Dedifferentiated amniotic fluid mesenchymal stem cell (primary cell): ENCODE results near the gene GLRA2.

Experiments
- DNase-seq: peaks from one replicate; pipeline ENCODE4 v3.0.0-alpha.2; 2016; ENCODE audit errors: extremely low spot score

GLRA2 gene

DNA sequence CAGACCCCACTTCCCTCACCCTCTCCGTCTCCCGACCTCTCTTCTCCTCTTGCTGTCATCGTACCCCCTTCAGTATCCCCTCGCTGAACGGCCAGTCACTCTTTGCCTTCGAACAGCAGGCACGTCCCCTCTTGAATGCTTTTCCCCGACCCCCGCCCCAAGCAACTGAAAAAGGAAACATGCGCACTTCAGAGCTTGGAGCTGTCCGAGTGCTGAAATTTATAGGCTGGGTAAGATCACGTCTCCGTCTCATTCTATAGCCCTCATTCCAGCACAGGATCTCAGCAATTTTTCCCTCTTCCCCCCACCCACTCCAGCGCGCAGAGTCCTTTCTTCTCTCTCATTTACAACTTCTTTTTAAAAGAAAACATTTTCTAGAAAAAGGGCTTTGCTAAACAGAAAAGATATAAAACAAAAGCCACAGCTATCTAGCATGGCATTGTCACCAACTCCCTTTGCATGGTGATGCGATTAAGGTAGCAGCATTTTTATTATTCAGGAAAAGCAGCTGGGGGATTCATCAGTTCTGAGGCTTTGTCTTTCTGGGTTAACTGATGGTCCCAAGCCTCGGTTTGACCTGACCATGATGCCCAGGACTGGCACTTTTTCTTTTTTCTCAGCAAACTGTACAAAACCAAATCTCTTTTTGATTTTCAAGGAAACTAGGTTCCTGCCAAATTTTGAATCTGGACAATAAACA, at the start of gene GLRA2:
GLRA2 (plus strand) TSS at position 247 of the 700 bp plus-strand sequence. CDS start 522 bp downstream, outside the sequence.
- DNase-seq: no peak

DNA sequence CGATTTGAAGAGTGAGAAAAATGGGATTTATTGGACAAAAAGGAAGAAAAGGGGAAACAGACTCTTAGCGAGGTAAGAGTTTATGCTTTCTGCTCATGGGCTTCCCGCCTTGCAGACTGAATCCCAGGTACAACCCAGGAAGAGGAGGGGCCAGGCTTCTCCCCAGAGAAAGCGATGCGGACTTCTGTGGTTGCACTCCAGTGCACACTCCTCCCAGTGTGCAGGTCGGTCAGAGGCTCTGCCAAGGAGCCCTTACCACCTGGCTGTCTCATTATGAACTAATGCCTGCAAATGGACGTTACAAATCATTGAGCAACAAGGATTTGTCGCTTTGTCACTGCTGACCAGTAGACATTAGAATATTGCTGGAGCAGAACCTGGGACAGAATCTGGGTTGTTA, 39.9 kb upstream of the GLRA2 start:
- no peak for DNase-seq

DNA sequence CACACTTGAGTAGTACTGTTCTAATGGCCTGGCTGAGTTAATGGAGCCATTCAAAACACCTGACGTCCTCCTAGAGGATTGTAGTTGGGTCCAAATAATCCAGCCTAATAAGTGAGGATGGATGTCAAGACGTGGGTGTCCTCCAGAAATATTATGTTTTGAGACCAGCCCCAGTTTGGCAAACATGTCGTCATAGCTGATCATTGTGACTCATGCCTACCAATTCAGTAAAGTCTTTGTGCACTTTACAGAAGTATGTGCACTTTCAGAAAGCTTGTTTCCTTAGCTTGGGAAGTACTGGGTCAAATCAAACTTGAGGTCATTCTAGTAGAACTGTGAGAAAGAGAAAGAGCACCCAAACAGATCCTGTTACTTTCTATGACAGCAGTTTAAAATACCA, 37.6 kb upstream of the GLRA2 start:
- no peak for DNase-seq

DNA sequence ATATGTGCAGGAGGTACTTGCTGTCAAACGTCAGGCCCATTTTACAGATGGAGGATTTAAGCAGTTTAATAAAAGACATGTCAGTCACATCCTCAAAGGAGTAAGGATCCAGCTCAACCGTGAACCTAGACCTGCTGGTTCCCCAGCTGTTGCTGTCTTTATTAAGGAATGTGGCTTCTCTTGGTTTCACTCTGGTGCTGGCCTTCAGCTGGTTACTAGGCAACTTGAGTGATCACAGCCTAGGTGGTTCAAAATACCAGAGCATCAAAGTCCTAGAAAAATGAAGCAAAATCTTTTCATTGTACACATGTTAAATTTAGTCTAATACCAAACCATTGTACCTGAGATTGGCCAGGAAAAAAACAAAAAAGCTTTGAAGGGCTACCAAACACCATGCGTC, 32.7 kb upstream of the GLRA2 start:
- no peak for DNase-seq

DNA sequence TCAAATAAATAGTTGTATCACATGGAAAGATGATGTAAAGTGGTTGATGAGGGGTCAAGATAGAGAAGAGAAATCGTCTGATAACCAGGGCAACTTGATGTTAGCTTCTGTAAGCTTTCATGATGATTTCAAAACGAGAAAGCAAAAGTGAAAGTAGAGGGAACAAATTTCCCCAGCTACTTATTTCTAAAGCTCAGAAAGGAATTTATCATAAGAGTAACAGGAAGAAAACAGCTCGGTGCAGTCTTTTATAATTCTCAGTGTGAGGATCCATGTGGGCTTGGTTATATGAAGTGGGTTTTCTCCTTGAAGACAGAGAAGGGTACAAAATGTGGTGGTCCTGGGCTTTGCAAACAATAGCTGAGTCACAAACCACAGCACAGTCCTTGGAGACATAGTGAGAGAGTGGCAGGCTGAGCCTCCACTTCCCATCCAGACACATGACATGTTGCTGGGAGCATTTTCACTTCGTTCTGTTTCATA, 32.1 kb upstream of the GLRA2 start:
- peak; percentile 45 for DNase-seq

- no peak for DNase-seq
Observed at GRCh38 chrX:14501327-14501726, 28.0 kb upstream of the GLRA2 start.

DNA sequence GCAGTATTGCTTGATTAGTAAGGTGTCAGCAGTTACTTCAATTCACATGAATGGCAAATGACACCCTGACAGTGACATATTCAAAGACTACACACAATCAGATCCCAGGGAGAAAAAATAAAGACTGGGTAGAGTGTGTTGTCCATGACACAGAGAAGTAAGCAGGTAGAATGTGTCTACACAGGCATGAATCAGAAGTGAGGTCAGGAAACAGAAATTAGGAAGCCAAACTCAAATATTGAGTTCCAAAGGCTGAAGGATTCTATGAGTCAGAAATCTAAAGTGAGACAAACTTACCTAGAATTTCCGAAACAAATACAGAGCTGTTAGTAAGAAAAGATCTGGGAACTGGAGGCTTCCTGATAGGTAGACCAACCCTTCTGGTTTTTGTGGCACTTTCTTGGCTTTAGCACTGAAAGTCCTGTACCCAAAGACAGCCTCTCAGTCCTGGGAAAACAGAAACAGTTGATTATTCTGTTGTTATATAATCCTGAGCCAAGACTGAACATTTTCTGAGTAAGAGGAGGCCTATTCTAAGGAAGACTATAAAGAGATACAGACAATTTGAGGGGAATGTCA, 24.3 kb upstream of the GLRA2 start:
- DNase-seq: no peak

DNA sequence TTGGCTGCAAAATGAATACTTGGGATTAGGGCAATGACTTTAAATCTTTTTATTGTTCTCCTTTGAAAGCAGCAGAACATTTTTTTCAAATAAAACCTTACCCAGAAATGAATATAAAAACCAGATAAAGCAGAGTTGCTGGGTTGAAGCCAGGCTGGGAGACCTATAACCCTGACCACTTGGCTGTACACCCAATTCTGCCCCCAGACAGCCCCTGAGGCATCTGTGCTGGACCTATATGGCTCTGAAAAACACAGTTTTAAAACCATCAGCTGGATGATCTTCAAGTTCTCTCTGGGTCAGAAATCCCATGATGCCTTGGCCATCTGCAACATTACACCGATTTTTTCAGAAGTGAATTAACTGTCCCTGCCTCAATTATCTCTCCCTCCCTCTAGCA, 23.7 kb upstream of the GLRA2 start:
- DNase-seq: no peak

DNA sequence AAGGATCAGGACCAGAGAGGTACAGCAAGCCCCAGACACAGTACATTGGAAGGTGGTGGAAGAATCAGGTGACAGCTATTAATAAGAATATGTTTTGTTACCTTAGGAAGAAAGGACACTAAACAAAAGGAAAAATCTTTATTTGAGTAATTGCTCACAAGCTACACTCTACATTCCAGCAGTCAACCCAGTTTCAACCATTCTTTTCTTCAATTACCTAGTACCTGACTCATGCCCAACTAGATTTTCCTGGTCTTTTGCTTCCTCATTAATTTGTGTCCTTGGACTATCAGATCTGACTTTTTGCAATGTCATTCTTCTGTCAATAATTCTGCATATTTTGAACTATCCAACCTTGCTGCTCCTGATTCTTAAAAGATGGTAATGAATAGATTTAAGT, 22.5 kb upstream of the GLRA2 start:
- no peak for DNase-seq

DNA sequence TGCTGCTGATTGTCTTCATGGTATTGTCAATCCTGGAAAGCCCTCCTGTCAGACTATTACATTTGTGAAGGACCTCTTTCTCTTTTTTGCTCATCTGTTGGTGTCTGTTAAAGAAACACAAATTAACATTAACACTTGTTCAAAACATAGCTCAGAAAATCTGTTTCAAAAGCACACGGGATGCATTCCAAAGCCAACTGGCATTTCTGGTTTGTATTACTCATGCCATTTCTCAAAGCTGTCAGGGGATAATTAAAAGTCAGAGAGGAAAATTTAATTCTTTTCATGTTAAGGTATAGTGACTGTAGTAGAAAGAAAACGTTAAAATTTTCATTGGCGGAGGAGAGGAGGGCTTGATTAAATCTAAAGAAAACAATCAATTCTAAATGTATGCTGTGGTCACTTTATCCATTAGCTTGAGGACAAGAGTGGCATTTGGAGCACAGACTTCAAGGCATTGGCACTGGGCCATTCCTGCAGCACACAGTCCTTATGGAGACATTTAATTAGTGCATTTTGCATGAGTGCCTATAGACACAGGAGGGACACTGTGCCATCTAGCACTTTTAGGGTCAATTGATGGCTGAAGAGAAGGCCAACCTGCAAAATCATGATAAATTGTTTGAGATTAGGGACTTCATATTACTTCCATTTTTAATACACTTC, 21.2 kb upstream of the GLRA2 start:
- no peak for DNase-seq

DNA sequence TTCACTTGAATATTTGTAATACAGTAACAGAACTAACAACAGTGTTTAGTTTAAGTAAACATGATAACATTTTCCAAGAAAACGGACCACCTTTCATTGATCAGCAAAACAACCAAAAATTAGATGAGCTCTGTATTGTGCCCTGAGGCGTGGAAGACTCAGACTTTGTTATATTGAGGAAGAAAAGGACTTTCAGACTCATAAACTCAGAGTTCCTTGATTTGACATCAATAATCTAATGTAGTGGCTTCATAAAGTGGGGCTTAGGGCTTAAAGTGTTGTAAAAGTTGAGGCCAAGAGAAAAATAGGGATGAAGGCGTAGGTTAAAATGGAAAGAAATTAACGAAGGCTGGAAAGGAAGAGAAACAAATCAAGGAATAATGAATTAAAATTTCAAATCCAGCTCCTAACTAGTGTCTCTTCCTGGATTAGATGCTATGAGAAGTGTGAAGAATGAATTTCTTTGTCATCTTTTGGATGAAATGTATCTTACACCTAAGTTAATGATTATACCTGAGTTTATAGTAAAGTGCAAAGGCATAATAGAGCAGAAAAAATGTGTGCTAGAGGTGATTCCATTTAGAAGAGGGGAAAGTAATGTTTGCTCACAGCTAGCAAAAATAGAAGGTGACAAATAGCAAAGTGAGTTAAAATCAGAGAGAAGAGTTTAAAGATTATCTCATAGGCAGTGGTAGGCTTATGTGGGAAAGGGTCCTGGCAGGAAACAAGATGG, 19.8 kb upstream of the GLRA2 start:
- no peak for DNase-seq

- DNase-seq: no peak
Observed at GRCh38 chrX:14528629-14529289, 577 bp upstream of the GLRA2 start.

DNA sequence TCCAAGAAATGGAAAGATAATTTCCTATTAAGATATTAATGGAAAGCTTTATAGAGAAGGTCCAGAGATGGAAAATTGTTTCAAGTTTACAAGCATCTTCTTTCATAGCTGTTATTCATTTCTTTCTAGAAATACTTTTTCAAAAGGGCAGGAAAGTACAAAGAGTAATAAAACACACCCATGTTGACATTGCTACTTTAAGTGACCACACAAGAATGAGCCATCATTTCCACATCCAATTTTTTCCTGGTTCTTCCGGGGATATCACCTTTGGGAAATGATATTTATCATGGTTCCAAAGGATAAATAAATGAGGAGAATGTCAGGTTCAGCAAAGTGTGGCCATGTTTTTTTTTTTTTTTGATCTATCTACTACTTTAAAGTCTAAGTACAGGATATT, 4.5 kb downstream of the GLRA2 start:
- DNase-seq: no peak

- no peak for DNase-seq
Observed at GRCh38 chrX:14546190-14546589, 16.9 kb downstream of the GLRA2 start.

GRCh38 chrX:14554131-14554715, 24.9 kb downstream of the GLRA2 start:
- no peak for DNase-seq

DNA sequence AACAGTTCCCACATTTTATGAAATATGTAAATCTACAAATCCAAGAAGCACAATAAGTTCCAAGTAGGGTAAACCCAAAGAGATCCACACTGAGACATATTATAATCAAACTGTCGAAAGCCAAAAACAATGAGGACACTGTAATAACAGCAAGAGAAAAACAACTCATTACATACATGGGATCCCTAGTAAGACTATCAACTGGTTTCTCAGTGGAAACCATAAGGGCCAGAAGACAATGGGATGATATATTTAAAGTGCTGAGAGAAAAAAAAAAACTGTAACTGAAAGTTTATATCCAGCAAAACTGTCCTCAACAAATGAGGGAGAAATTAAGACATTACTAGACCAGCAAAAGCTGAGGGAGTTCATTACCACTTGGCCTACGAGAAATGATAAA, 34.7 kb downstream of the GLRA2 start:
- no peak for DNase-seq

DNA sequence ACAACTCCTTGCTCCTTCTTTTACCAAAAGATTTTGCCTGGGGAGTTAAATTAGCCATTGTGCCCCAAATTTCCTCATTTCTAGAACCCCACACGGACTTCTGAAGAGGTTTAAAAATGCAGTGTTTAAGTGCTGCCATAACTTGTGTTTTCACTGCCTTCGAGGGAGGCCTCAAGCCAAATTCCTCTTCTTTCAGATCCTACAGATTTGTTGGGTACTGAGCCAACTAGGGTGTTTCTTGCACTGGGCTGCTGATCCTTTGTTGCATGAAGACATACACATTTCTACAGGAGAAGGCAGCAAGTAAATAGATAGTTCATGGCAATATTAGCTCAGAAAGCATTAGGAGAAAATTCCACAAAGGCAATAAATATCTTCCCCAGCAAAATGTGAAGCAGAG, 43.8 kb downstream of the GLRA2 start:
- DNase-seq: no peak

DNA sequence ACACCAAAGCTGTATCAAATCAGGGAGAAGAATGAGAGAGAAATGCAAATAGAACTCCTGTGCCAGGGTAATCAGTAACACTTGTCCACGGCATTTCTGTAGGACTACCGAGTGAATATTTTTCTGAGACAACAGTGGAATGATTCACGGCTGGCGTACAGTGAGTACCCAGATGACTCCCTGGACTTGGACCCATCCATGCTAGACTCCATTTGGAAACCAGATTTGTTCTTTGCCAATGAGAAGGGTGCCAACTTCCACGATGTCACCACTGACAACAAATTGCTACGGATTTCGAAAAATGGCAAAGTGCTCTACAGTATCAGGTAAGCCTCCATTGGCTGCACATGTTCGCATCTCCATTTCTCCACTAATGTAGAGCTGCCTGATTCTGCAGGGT, 51.7 kb downstream of the GLRA2 start:
- no peak for DNase-seq

GRCh38 chrX:14584548-14584947, 55.2 kb downstream of the GLRA2 start:
- DNase-seq: no peak

GRCh38 chrX:14590216-14590615, 60.9 kb downstream of the GLRA2 start:
- no peak for DNase-seq

GRCh38 chrX:14590693-14591424, 61.5 kb downstream of the GLRA2 start:
- DNase-seq: no peak
